ENCODE results near the gene ASB5. TPM values are rescaled to one million over a fixed set of nuclear protein-coding genes. Genes with fewer than 3 reads are reported as not detected.
A peak's percentile ranks its signal among the peaks of the same experiment; 100 is the strongest.

The ASB5 gene, protein sequence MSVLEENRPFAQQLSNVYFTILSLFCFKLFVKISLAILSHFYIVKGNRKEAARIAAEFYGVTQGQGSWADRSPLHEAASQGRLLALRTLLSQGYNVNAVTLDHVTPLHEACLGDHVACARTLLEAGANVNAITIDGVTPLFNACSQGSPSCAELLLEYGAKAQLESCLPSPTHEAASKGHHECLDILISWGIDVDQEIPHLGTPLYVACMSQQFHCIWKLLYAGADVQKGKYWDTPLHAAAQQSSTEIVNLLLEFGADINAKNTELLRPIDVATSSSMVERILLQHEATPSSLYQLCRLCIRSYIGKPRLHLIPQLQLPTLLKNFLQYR
- total RNA-seq (0.51 and 1.8 TPM in 2 replicates), polyA plus RNA-seq (0.30 and 1.0 TPM in 2 replicates), polyA minus RNA-seq (ENCODE audit: low replicate concordance) (2.0 and 3.6 TPM in 2 replicates)
- 0.25 and 0.56 TPM in 2 replicates for polyA plus RNA-seq (2012)

- H3K4me2 ChIP-seq (ENCODE audit: extremely low read depth, insufficient read depth, low read length), result no peak within 1 kb of the TSS
- H2AFZ ChIP-seq (ENCODE audit: low read length), result no peak within 1 kb of the TSS
- no peaks in the 10 kb centered on the region for H3K36me3 ChIP-seq (ENCODE audit: control insufficient read depth, insufficient read depth, low read length)
- H3K79me2 ChIP-seq (ENCODE audit: control insufficient read depth, insufficient read depth, low read length), result no peaks in the 10 kb centered on the region
- peak within 1 kb of the TSS; percentile 81 for H3K27ac ChIP-seq (ENCODE audit: insufficient read depth, low read length)
- no peak within 1 kb of the TSS for H3K9ac ChIP-seq (ENCODE audit: insufficient read depth, low read length)
- no peak for DNase-seq (ENCODE audit: low read depth in 2 of 2)
- no peak within 1 kb of the TSS for H3K4me3 ChIP-seq (replicated peaks in 1 of 4; ENCODE audit: control extremely low read depth in 1 of 4, insufficient read depth in 1 of 4, low read depth in 3 of 4, low read length in 4 of 4)
- no peaks in the 10 kb centered on the region for H4K20me1 ChIP-seq (ENCODE audit: control insufficient read depth, extremely low read depth, insufficient read depth, low read length)
- no peak for TF ChIP-seq EZH2 (IDR thresholded peaks at IDR 0.05; ENCODE audit: low read length, missing control alignments)
- H3K9me3 ChIP-seq (ENCODE audit: control insufficient read depth, insufficient read depth, low read depth, low read length), result no peaks in the 10 kb centered on the region
- H3K27me3 ChIP-seq (ENCODE audit: control insufficient read depth, insufficient read depth, low read length), result no peaks in the 10 kb centered on the region
- H3K4me1 ChIP-seq (ENCODE audit: control insufficient read depth, extremely low read depth, insufficient read depth, low read length), result peaks cover 7% of the 10 kb centered on the region
These were observed at the start of gene ASB5 for GRCh38 chr4:176268963-176269362. ASB5 (minus strand) TSS chr4:176269222; CDS start chr4:176269108, 114 bp downstream.

- H4K20me1 ChIP-seq (ENCODE audit: control insufficient read depth, extremely low read depth, insufficient read depth, low read length), result no peaks in the 10 kb centered on the region
- no peak overlapping the region for H3K4me3 ChIP-seq (replicated peaks in 1 of 4; ENCODE audit: control extremely low read depth in 1 of 4, insufficient read depth in 1 of 4, low read depth in 3 of 4, low read length in 4 of 4)
- no peak overlapping the region for H3K27ac ChIP-seq (ENCODE audit: insufficient read depth, low read length)
- H2AFZ ChIP-seq (ENCODE audit: low read length), result no peak overlapping the region
- DNase-seq (ENCODE audit: low read depth in 2 of 2), result no peak
- H3K79me2 ChIP-seq (ENCODE audit: control insufficient read depth, insufficient read depth, low read length), result no peaks in the 10 kb centered on the region
- no peaks in the 10 kb centered on the region for H3K27me3 ChIP-seq (ENCODE audit: control insufficient read depth, insufficient read depth, low read length)
- H3K4me1 ChIP-seq (ENCODE audit: control insufficient read depth, extremely low read depth, insufficient read depth, low read length), result no peaks in the 10 kb centered on the region
- no peaks in the 10 kb centered on the region for H3K9me3 ChIP-seq (ENCODE audit: control insufficient read depth, insufficient read depth, low read depth, low read length)
- no peak overlapping the region for H3K9ac ChIP-seq (ENCODE audit: insufficient read depth, low read length)
- no peaks in the 10 kb centered on the region for H3K36me3 ChIP-seq (ENCODE audit: control insufficient read depth, insufficient read depth, low read length)
- no peak overlapping the region for H3K4me2 ChIP-seq (ENCODE audit: extremely low read depth, insufficient read depth, low read length)
- TF ChIP-seq EZH2 (IDR thresholded peaks at IDR 0.05; ENCODE audit: low read length, missing control alignments), result no peak
- TF ChIP-seq, protein P1, sequence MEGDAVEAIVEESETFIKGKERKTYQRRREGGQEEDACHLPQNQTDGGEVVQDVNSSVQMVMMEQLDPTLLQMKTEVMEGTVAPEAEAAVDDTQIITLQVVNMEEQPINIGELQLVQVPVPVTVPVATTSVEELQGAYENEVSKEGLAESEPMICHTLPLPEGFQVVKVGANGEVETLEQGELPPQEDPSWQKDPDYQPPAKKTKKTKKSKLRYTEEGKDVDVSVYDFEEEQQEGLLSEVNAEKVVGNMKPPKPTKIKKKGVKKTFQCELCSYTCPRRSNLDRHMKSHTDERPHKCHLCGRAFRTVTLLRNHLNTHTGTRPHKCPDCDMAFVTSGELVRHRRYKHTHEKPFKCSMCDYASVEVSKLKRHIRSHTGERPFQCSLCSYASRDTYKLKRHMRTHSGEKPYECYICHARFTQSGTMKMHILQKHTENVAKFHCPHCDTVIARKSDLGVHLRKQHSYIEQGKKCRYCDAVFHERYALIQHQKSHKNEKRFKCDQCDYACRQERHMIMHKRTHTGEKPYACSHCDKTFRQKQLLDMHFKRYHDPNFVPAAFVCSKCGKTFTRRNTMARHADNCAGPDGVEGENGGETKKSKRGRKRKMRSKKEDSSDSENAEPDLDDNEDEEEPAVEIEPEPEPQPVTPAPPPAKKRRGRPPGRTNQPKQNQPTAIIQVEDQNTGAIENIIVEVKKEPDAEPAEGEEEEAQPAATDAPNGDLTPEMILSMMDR (conservative IDR thresholded peaks at IDR 0.05 in 1 of 2, IDR thresholded peaks at IDR 0.05 in 1 of 2; ENCODE audit: low read depth in 1 of 2, low read length in 2 of 2), result no peak
These were observed 44.7 kb upstream of the ASB5 start for GRCh38 chr4:176313596-176314336.

DNA sequence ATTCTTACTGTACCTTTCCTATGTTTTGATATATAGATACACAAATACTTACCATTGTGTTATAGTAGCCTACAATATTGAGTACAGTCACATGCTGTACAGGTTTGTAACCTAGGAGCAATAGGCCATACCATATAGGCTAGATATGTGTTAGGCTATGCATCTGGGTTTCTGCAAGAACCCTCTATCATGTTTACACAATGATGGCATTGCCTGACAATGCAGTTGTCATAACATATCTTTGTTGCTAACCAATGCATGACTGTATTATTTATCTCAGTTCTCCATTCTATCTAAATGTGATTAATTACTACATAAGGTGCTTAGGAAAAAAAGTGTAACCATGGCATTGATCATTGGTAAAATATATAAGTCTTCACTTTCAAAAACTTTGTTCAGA, 40.8 kb upstream of the ASB5 start:
- DNase-seq (ENCODE audit: low read depth in 2 of 2), result no peak
- no peaks in the 10 kb centered on the region for H3K27me3 ChIP-seq (ENCODE audit: control insufficient read depth, insufficient read depth, low read length)
- H3K9me3 ChIP-seq (ENCODE audit: control insufficient read depth, insufficient read depth, low read depth, low read length), result no peaks in the 10 kb centered on the region
- TF ChIP-seq, protein P1 (conservative IDR thresholded peaks at IDR 0.05 in 1 of 2, IDR thresholded peaks at IDR 0.05 in 1 of 2; ENCODE audit: low read depth in 1 of 2, low read length in 2 of 2), result no peak
- TF ChIP-seq EZH2 (IDR thresholded peaks at IDR 0.05; ENCODE audit: low read length, missing control alignments), result no peak
- no peaks in the 10 kb centered on the region for H3K36me3 ChIP-seq (ENCODE audit: control insufficient read depth, insufficient read depth, low read length)
- no peak overlapping the region for H3K4me3 ChIP-seq (replicated peaks in 1 of 4; ENCODE audit: control extremely low read depth in 1 of 4, insufficient read depth in 1 of 4, low read depth in 3 of 4, low read length in 4 of 4)
- H4K20me1 ChIP-seq (ENCODE audit: control insufficient read depth, extremely low read depth, insufficient read depth, low read length), result no peaks in the 10 kb centered on the region
- no peak overlapping the region for H3K27ac ChIP-seq (ENCODE audit: insufficient read depth, low read length)
- no peak overlapping the region for H2AFZ ChIP-seq (ENCODE audit: low read length)
- H3K4me1 ChIP-seq (ENCODE audit: control insufficient read depth, extremely low read depth, insufficient read depth, low read length), result no peaks in the 10 kb centered on the region
- no peaks in the 10 kb centered on the region for H3K79me2 ChIP-seq (ENCODE audit: control insufficient read depth, insufficient read depth, low read length)
- H3K4me2 ChIP-seq (ENCODE audit: extremely low read depth, insufficient read depth, low read length), result no peak overlapping the region
- H3K9ac ChIP-seq (ENCODE audit: insufficient read depth, low read length), result no peak overlapping the region

Data from fibroblast of lung (primary cell).